OCI-LY1 (cell line): ENCODE data around the gene MAP3K4.

Experiments
- EZH2 ChIP-seq: fragments of 200-600 bp; sonication (generic), shearing (Covaris generic); IDR thresholded peaks from 2 replicates; pipeline ENCODE4 v1.8.0; 2017; ENCODE audit warnings: borderline replicate concordance, mixed run types, mild to moderate bottlenecking, antibody characterized with exemption, low read length, moderate library complexity, mixed read lengths
- TF ChIP-seq, protein P1 (sequence below): fragments of 200-600 bp; sonication (generic), shearing (Covaris generic); IDR thresholded peaks from 2 replicates; pipeline ENCODE4 v1.5.1; 2017; ENCODE audit warnings: mild to moderate bottlenecking, antibody characterized with exemption, low read length, moderate library complexity, mixed read lengths

DNA sequence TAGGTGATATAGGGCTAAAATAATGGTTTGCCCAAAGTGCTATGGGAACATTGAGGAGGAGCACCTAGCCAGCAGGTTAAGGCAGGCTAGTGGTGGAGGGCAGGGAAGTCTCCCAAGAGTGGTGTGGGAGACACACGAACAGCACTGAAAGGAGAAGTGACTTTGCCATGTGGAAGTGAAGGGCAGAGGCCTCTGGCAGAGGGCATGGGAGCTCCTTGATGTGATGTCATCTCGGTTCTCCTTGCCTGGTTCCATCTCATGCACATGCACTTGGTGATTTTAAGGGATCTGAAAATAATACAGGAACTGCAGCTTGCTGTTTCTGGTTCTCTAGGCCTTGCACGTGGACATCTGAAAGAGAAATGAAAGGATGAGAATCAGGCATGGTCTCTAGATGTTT lies 4.7 kb upstream of the MAP3K4 start:
- TF ChIP-seq, protein P1, sequence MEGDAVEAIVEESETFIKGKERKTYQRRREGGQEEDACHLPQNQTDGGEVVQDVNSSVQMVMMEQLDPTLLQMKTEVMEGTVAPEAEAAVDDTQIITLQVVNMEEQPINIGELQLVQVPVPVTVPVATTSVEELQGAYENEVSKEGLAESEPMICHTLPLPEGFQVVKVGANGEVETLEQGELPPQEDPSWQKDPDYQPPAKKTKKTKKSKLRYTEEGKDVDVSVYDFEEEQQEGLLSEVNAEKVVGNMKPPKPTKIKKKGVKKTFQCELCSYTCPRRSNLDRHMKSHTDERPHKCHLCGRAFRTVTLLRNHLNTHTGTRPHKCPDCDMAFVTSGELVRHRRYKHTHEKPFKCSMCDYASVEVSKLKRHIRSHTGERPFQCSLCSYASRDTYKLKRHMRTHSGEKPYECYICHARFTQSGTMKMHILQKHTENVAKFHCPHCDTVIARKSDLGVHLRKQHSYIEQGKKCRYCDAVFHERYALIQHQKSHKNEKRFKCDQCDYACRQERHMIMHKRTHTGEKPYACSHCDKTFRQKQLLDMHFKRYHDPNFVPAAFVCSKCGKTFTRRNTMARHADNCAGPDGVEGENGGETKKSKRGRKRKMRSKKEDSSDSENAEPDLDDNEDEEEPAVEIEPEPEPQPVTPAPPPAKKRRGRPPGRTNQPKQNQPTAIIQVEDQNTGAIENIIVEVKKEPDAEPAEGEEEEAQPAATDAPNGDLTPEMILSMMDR = no peak
- no peak for TF ChIP-seq EZH2
